RPMI8226 (cell line): ENCODE data around the gene SMDT1.

Experiments used
- DNase-seq: peaks from one replicate; pipeline ENCODE4 v3.0.0-alpha.2; 2015

The SMDT1 gene, protein sequence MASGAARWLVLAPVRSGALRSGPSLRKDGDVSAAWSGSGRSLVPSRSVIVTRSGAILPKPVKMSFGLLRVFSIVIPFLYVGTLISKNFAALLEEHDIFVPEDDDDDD

DNA sequence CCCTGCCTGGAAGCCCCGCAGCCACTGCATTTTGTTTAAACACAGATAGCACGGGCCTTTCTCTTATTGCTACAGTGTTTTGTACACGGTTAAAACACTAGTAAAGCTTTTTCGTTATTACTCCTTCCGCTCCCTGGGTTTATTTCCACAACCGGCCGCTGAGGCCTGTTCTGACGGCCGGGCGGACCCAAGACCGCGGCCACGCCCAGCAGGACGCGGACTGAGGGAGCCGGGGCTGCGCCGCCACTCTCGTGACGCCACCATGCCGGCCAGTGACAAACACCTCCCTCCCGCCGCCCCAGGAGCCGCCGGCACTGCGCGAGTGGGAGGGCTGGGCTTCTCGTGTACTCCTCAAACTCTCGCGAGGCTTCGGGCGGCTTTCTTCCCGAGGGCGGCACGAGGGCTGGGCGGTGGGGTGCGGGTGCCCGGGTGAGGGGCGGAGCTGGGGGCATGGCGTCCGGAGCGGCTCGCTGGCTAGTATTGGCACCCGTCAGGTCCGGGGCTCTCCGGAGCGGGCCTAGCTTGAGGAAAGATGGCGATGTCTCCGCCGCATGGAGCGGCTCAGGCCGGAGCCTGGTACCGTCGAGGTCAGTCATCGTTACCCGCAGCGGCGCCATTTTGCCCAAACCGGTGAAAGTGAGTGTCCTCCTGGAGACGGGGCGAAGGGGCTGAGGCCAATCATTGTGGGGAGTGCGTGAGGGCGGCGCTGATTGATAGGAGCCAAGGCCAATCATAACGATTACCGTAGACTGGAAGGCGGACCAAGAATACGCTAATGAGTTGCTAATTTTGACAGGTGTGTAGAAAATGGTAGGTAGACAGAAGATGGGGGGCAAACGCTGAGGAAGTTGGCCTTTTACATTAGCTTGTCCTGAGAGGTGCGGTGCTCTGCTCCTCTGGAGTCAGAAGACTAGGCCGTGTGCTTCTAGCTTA is at the start of gene SMDT1:
Gene SMDT1 (plus strand): TSS at position 382 of the 933 bp plus-strand sequence. CDS start 69 bp downstream, at position 451.
- DNase-seq, result peak; percentile 99

DNA sequence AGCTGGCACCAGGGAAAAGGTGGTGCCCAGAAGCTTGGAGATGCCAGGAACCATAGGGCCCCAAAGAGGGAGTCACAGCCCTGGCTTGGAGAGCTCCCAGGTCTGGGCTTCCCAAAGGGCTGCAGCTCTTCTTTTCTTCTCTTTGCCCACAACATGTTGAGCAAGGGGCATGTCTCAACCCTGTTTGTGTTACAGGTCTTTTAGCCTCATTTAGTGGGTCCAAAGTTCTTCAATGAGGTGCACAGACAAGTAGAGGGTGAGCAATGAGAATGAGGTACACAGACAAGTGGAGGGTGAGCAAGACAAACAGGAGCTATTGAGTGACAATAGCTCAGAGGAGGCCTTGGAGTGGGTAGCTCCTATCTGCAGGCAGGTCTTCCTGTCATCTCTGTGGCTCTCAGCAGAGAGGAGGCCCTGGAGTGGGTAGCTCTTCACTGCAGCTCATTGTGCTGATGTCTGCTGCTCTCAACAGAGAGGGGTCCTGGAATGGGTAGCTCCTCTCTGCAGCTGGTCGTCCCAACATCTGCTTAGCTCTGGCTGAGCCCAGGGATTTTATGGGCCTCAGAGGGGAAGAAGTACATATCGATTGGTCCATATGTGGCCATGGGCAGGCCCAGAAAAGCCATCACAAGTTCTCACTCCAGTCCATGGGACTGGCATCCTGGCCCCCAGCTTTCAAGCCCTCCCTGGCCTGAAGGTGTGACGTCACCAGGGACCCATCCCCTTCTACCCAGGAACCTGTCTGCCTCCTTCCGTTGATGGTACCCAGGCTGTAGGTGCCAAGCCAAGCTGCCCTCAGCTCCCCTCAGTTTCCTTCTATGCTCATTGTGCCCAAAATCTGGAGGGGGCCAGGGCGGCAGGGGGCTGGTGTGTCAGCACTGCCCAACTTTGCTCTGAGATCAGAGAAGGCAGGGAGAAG is 46.0 kb upstream of the SMDT1 start:
- DNase-seq, result no peak

DNA sequence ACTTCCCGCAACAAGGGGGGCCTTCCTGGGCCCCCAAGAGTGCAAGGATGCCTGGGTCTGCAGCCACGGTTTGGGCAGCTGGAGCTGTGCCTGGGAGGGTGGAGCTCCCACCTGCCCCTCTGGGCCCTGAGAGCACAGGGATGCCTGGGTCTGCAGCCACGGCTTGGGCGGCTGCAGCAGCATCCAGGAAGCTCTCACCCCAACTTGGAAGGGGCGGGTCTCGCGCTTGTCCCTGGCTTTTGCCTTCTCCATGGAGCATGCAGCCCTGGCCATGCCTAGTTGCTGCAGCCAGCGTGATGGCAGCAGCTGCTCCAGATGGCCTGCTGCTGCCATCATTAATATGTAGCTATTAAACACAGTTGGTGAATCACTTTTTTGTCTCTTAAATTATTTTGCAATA is 44.2 kb upstream of the SMDT1 start:
- no peak for DNase-seq

DNA sequence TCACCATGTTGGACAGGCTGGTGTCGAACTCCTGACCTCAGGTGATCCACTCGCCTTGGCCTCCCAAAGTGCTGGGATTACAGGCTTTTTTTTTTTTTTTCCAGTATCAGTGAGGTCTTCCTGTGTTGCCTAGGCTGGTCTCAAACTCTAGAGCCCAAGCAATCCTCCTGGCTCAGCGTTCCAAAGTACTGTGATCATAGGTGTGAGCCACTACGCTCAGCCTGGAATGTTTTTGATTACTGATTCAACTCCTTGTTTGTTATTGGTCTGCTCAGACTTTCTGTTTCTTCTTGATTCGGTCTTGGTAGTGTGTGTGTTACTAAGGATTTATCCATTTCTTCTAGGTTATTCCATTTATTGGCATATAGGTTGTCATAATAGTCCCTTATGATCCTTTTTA is 40.2 kb upstream of the SMDT1 start:
- no peak for DNase-seq

DNA sequence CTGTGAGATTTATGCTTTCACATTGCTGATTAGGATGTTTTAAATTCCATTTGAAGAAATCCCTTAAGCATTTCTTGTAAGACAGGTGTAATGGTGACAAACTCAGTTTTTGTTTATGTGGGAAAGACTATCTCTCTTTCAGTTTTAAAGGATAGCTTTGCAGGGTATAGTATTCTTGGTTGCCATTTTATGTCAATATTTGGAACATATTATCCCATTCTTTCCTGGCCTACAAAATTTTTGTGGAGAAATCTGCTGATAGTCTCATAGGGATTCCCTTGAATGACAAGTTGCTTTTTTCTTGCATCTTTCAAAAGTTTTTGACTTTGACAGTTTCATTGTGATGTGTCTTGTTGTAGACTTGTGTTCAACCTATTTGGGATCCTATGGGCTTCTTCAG is 37.7 kb upstream of the SMDT1 start:
- DNase-seq, result no peak

DNA sequence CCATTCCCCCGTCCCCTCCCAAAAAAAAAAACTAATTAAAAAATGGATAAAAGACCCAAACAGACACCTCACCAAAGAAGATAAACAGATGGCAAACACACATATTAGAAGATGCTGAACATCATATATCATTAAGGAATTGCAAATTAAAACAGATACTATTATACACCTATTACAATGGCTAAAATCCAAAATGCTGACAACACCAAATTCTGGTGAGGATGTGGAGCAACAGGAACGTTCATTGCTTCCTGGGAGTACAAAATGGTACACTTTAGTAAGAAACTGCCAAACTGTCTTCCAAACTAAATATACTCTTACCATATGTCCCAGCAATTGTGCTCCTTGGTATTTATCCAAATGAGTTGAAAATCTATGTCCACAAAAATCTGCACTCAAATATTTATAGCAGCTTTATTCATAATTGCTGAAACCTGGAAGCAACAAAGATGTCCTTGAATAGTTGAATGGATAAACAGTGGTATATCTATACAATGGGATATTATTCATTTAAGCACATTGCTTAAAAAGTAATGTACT is 28.8 kb upstream of the SMDT1 start:
- DNase-seq, result no peak

DNA sequence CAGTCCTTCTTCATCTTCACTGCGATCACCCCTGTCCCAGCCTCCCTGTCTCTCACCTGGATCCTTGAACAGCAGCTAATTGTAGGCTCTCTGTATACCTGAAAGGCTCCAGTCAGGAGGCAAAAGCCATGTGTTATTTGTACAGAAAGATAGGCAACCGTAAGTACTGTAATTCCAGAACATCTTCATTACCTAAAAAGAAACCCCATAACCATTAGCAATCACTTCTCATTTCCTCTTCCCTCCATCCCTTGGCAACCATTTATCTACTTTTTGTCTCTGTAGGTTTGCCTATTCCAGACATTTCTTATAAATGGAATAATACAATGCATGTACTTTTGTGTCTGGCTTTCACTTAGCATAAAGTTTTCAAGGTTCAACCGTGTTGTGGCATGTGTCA is 26.7 kb upstream of the SMDT1 start:
- no peak for DNase-seq

DNA sequence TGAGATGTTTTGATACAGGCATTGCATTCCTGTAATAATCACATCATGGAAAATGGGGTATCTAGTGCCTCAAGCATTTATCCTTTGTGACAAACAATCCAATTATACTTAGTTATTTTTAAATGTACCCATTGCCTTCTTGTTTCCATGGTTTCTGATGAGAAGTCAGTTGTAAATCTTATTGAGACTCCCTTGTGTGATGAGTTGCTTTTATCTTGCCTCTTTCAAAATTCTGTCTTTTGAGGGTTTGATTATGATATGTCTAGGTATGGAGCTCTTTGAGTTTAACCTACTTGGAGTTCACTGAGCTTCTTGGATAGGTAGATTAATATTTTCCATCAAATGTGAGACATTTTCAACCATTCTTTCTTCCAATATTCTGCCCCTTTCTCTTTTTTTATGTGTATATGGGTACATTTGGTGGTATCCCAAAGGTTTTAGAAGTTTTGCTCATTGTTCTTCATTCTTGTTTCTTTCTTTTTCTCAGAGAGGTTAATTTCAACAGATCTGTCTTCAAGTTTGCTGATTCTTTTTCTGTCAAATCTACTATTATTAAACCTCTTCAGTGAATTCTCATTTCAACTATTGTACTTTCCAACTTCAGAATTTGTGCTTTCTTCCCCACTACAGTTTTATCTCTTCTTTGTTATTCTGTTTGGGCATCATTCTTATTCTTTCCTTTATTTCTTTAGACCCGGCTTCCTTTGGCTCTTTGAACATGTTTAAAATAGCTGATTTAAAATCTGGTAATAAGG is 22.6 kb upstream of the SMDT1 start:
- DNase-seq, result no peak

DNA sequence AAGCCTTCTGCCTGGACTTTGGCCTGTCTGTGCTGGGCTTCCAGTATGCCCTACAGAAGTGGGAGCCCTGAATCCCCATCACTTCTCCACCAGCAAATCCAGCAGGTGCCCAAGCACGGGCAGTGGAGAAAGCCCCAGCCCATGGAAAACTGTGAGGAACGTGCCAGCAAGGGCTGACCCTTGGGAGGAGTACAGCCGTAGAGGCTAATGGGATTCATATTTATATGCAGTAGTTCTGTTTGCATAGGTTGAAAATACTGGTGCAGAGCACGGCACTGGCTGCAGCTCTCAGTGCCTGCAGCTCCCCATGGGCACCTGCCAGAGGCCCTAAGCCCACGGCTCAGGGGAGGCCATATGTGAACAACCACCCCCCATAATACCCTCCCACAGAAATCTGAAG is 19.0 kb upstream of the SMDT1 start:
- DNase-seq, result no peak

DNA sequence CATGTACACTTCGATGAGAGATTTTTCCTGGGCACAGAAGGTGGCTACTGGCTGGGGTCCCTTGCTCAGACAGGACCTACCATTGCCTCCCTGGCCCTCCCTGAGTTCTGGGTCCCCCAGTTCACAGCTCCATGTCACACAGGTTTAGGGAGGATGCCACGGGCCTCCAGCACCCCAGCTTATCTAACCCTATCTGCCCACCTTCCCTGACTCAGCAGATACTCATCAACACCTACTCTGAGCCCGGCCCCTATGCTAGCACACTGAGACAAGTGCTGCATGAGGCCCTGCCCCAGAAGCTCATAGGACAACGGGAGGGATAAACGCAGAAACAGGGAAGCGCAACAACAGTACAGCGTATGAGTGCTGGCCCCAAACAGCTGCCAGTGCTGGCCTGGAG is 18.5 kb upstream of the SMDT1 start:
- no peak for DNase-seq

DNA sequence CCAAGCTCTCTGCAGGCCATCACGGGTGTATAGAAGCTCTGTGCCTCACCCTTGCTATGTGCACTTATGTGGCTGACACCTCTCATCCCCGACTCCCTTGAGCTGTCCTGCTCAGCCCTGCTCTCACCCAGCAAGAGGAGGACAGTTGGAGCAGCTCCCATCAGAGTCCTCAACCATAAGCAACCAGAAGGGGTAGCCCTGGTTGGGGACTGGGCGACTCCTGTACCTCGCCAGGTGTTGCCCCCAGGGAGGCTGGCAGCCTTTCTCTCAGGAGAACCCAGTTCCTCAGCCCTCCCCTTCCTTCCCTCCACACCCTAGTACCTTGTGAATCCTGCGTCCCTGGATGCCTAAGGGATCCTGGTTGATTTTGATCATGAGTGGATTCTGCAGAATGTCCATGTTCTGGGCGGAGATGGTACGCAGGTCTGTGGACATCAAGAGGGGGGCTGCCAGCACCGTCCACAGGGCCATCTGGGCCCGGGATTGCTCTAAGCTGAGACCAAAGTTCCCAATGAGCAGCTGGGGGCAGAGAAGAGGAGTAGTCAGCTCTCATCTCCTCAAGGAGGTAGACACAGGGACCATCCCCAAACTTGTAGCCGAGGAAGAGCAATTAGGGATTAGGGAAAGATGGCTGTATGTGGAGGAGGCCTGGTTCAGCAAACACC is 16.9 kb upstream of the SMDT1 start:
- DNase-seq, result no peak

DNA sequence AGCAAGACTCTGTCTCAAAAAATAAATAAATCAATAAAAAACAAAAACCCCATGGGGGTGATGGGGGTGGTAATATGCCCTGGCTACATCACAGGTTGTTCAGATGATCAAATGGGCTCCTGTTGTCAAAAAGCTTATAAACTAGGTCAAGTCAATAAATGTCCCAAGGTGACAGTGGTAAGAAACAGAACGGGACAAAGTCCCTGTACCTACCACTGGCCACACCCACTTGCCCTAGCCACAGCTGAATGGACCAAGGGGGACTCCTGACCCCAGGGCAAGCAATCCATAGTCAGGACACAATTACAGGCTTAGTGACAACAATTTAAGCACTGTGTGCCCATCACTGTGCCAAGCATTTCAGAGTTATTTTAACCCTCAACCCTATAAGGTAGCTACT is 14.9 kb upstream of the SMDT1 start:
- DNase-seq, result no peak

DNA sequence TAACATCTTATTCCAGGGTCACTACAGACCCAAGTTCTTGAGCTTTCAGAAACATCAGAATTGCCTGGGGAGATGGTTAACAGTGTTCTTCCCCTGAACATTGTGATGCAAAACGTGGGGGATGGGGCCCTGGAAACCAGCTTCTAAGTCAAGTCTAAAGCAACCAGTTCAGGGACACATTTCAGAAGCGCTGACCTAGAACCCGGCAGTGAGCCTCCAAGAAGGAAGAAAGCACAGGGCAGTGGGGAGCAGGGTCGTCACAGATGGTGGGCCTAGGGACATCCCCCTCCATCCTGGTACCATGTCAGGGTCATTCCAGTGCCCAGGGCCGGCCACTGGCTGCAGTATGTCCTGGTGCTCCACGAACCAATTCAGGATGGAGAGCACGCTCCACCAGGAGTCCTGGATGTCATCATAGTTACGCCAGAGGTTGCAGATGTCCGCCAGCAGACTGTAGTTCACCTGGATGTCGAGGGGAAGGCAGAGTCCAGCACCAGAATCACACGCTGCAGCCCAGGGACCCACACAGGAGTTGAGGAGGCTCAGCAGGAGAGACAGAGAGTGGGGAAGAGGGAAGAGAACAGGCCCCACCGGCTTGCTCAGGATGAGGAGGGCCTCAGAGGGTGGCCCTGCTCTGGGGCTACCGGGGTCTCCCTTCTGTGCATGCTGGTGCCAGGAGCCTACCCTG is 13.9 kb upstream of the SMDT1 start:
- no peak for DNase-seq

DNA sequence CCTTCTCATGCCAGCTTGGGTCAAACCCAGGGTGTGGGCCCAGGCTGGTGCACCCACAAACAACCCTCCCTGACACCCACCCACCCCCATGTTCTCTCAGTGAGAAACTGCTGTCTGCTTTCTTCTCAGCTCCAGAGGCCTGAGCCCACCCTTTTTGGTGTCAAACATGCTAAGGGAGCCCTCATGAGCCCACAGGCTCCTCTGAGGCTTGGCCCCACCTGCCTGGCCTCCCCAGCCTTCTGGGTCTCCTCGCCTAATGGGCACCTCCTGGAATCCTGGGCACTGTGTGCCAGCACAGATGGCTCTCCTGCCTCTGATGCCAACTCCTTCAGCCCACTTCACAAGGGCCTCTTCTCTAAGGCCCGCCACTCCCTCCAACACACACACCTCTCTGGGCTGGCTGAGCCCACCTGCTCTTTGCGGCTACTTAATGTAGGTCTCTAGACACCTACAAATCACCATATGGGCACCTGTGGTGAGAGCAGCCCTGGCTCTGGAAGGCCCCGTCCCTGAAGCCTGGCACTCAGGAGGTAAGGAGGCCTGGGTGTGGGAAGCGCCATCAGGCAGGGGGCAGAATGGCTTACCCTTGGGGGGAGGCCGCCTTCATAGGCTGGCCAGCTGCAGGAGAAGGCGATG is 13.3 kb upstream of the SMDT1 start:
- no peak for DNase-seq

DNA sequence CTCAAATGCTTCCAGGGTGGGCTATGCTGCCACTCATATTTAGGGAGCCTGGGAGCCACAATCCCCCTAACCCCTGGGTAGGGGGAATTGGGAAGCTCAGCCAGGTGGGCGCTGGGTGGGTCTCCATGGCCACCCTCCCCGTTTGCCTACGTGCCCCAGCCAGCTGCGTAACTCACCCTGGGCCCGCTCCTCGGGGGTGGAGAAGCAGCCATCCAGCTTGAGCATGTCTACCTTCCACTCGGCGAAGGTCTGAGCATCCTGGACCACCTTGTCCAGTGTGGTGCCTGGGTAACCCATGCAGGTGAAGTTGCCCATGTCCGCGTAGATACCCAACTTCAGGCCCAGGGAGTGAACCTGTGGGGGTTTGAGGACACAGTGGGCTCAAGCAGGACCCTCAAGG is 12.6 kb upstream of the SMDT1 start:
- no peak for DNase-seq

DNA sequence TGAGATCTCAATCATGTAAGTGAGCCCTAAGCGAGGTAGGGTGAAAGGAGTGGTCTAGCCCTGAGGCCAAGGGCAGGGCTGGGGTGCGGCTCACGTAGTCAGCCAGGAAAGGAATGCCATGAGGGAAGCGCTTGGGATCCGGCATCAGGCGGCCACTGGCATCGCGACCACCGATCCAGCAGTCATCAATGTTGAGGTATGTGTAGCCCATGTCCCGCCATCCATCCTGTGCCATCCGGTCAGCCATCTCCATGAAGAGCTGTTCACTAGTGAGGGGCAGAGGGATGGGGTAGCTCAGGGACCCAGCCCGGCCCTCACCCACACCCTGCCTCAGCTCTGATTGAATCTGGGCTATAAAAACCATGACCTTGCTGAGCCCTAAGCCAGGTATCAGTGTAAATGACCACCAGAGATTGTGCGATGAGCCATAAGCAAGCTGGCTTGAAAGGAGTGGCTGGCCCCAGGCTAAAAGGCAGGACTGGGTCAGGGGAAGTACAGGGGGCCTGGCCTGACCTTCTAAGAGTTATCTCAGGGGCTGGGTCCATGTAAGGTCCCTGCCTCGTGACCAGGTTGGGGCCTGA is 11.7 kb upstream of the SMDT1 start:
- DNase-seq, result no peak

DNA sequence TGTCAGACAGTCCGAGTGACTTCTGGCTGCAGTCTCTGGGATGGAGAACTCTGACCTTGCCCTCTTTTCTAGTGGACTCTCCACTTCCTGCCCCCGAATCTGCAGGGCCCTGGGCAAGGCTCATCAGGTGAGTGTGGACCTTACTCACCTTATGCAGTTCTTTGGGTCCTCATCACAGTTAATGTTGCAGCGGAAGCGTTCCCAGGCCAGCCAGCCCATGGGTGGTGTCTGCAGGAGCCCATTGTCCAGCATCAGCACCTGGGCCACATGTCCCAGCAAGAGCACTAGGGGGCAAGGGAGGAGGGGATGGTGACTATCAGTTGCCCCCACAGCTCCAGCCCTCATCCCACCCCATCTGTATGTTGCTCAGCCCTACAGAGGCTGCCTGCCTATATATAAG is 11.2 kb upstream of the SMDT1 start:
- no peak for DNase-seq

DNA sequence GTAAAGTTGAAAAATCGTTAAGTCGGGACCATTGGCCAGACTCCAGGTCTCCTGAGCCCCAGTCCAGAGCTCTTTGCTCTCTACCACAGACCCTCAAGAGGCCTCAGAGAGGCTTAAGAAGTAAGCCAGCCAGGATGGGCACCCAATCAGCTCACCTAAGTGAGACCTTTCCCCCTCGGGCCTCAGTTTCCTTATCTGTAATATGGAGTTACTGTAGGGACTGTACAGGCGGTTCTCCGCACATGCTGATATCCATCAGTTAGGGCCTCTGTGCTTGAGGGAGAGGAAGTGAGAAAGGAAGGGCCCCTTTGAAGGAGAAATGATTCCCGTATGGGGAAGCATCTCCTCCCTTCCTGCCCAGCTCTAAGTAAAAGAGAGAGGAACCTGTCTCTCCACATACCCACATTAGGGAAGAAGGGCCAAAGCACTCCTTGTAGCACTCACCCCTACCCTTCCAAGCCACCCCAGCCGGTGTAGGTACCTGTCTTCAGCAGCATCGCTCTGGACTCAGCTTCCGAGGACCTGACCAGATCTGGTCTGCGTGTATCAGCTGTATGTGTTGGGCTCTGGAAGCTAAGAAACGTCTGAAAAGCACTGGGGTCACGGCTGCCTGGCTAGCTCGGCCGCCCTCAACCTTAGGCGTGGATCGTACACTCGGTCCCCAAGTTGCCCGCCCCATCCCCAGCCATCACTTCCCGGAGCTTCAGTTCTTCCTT is 9.5 kb upstream of the SMDT1 start:
- DNase-seq, result no peak

DNA sequence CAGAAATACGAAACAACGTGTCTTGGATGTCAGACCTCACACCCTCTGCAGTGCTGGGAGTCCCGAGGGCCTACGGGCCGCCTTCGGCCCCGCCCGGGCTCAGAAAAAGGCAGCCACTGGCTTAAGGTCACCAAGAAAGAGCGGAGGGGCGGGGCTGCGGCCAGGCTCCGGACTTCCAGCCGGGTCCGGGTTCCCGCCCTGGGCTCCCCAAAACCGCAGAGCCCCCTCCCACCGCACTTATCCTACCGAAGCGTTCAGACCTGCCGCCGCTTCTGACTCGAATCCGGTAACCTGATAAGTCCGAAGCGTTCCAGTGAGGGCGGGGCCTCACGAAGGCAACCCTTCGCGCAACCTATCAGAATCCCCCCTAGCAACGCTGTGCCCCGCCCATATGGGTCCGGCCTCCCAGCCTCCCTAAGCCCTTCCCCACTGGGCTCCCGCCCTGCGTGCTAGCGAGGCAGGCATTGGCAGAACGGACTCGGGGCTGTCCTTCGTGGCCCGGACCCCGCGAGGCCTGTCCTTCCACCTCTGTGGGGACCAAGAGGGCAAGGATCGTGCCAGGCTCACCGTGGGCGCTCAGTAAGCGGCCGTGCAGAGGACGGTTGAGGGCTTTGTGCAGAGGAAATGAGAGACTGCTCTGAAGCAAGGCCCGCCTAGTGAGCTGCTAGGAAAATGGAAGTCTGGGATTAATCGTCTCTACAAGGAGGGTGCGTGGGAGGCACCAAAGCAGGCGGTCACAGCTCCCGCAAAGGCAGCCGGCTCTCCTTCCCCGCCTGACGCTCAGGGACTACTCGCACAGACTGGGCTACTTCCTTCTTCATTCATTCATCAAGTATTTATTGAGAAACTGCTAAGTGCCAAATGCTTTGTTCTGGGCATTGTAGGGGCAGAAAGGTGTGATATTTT is 8.7 kb upstream of the SMDT1 start, which contains the start of gene NAGA:
Gene NAGA (minus strand): TSS at position 296 of the 906 bp plus-strand sequence. CDS start 515 bp downstream, outside the sequence.
- DNase-seq, result peak; percentile 98
